ENCODE data around the gene THEM4.

Gene THEM4

DNA sequence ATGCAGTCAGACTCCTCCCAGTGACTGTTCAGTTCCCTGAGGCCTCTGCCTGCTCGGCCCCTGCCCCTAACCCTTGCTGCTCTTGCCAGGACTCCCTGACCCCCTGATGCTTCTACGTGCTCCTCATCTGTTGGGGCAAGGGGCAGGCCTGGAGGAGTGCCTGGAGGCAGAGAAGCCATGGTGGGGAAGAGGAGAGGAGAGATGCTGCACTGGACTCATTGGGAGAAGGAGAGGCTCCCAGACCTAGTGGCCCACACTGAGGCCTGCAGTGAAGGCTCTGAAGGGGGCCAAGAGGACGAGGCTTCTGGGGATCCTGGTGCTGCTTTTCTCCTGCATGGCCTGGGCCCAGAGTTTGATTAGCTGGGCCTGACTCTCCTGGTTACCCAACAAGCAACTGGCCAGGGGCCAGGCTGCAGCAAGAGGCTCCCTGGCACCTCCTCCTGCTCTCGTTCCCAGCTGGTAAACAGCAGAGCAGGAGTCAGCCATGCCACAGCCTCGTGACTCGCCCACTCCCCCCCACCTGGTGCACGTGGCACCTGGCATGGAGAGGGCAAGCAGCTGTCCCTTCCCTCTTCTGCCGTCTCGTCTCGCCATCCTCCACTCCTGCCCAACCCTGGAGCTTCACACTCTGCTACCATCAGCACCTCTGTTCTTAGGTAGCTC is 76.9 kb downstream of the THEM4 start:
- no peak for DNase-seq

DNA sequence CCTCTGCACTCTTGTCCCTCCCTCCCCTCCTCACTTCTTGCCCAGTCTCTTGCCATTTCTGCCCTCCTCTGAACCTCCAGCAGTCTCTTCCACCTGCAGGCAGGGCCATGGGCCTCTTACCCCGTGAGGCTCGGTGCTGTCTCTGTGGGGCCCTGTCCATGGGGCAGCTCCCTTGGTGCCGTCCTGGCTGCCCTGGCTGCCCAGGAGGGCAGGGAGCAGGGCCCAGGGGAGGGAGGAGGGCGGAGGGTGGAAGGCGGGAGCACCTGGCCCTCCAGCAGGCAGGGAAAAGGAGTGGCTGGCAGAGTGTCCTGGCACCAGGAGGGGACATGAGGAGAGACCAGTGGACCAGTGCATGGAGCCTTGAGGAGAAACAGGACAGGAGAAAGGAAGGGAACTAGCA is 77.7 kb downstream of the THEM4 start, which contains the start of gene RORC:
RORC (minus strand) TSS at position 198 of the 400 bp plus-strand sequence; CDS start at position 160, 38 bp downstream.
- DNase-seq, result no peak

DNA sequence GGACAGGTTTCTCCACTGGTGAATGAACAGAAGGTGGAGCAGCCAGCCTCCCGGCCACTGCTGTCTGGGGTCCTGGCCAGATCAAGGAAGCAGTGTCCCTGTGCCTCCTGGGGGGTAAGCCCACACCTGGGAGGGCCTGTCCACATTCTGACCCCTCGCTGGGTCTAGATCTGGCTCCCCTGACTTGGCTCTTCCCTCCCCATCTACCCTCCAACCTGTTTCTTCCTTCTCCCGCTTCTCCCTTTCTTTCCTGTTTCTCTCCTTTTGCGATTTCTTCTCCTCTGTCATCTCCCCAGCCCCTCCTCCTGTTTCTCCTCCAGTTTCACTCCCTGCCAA is 78.1 kb downstream of the THEM4 start:
- DNase-seq, result no peak

DNA sequence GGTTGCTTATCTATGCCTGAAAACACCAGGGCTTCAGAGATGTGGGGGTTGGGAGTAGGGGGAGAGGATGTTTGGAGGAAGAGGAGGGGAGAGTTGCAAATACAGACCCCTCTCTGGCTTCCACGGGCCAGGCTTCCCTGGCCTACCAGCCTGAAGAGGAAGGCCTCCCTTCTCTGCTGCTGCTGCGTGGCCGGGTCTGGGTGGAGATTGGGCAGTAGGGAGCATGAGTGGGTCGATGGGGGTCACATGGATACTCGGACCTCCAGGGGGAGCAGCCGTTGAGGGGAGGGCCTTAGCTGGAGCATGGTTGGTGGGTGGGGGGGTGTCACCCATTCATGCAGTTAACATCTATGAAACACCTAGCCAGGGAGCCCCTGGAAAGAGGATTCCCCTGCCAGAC is 79.3 kb downstream of the THEM4 start:
- DNase-seq, result no peak

DNA sequence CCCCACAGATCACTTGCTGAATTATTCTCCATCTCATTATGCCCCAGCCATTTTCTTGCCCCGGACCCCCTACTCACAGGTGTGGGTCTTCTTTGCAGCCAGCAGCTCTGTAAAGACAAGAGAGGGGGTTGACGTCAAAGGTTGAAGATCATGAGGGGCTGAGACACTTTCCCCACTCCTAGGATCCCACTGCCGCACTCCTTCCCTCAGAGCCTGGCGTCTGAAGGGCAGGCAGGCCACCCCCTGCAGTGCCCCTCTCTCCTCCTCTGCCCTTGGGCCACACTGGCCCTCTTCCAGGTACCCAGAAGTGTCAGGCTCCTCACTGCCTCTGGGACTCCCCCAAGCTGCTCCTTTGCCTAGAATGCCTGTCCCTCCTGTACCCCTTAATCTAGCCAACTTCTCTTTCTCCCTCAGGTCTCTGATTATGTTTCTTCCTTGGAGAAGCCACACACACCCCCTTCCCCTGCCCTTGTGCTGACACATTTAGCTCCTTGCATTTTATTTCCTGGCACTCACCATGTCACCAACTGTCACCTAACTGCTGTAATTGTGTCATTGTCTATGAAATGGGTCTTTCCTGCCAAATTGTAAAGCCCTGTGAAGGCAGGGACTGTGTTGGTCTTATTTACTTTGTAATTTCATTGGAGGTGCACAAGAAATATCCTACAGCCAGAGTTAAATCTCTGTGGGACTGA is 79.8 kb downstream of the THEM4 start:
- DNase-seq, result no peak

DNA sequence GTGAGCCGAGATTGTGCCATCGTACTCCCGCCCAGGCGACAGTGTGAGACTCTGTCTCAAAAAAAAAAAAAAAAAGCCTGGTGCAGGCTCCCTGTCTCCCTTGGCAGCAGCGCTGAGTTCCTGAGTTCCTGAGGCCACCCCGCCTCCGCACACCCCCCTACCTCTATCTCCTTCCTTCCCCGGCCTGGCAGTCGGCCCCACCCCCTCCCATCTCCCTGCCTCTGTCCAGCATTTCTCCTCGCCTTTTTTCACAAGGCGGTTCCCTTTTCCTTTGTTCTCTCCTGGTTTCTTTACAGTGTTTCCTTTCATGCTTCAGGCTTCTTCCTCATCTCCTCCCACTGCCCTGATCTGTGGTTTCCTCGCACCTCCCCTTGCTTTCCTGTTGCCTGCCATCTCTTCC is 80.4 kb downstream of the THEM4 start:
- DNase-seq, result no peak

DNA sequence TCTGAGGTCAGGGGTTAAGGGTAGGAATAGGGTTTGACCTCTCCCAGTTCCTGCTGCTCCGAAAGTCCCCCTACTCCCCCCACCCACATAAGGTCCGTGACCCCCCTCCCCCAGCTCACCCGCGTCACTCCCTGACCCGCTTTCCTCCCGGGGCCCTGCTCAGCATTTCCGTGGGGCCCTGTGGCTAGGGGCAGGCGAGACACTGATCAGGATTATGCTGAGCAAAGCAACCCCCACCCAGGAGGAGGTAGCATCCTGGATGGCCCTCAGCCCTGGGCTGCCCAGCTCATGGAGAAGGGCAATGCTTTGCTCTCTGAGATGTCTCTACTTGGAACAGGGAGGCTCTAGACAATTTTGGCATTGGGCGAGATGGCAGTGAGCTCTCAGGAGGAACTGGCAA is 81.5 kb downstream of the THEM4 start:
- no peak for DNase-seq

DNA sequence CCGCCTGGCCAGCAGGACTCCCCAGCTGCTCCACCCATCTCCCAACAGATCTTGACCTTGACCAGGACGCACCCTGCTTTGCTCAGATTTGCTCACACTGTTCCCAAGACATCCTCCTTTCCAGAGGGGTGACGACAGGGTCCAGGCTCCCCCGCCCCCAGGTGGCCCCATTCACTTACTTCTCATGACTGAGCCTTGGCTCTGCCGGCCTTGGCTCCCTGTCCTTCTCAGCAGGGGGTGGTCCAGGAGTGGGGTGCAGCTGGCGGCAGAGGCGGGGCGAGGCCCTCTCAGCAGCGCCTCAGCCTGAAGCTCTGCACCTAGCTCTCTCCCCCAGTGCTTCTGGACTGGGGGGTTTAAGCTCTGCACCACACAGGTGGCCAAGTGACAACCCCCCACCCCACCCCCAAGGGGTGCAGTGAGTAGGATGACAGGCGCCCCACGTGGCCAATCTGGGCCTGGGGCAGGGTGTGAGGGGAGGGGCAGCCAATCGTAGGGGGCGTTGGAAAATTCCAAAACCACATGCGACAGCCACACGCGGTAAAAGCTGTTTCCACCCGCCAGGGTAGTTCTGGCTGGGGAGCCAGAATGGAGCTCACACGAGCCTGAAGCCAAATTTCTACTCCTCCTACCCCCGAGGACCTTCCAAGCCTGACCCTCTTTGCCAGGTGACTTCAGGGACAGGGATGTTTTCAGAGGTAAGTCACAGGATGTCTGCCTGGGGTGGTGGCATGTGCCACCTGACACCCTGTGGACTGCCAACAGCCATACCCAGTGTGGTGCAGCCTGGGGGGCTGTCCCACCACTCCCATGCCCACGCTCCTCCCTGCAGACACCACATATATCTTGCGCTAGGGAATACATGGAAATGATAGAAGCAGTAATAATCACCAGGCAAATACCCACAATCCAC is 83.3 kb downstream of the THEM4 start:
- DNase-seq, result peak; percentile 52

DNA sequence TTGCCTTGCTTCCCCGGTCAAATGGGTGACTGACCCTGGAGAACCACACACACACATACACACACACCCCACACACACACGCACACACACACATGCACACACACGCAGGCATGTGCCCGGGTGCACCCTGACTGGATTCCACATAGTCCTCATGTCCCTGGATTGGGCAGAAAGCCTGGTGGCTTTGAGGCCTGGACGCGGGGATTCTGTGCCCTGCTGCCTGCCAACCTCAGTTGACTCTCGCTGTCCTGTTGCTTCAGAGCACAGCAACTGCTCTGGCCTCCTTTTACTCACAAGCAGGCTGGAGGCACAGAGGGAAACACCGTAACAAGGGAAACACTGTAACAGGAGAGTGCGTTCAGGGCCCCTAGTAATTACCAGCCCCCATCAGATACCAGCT is 84.1 kb downstream of the THEM4 start:
- no peak for DNase-seq

All from activated CD4-positive, alpha-beta T cell treated with anti-CD3 and anti-CD28 coated beads, Interleukin-2, amount 50 U/mL, for 1 hour (primary cell).